NCI-H2196 treated with DMSO at 0.1 percent for 48 hours (cell line): ENCODE data around the gene TCEAL4.
"Not testable (repeated sequence)": the region's sequence is repeated elsewhere in the genome, so short reads cannot be mapped to it uniquely, and the experiment has no call there.

ENCODE experiments used
- DNase-seq: peaks from one replicate; lab custom pipeline; 2025; ENCODE audit not compliant: unreplicated experiment; lab: John Stamatoyannopoulos, UW

Gene TCEAL4

DNA sequence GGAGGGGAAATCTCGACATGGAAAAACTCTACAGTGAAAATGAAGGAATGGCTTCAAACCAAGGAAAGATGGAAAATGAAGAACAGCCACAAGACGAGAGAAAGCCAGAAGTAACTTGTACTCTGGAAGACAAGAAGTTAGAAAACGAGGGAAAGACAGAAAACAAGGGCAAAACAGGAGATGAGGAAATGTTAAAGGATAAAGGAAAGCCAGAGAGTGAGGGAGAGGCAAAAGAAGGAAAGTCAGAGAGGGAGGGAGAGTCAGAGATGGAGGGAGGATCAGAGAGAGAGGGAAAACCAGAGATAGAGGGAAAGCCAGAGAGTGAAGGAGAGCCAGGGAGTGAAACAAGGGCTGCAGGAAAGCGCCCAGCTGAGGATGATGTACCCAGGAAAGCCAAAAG lies 1.3 kb downstream of the TCEAL4 start:
- no peak for DNase-seq

DNA sequence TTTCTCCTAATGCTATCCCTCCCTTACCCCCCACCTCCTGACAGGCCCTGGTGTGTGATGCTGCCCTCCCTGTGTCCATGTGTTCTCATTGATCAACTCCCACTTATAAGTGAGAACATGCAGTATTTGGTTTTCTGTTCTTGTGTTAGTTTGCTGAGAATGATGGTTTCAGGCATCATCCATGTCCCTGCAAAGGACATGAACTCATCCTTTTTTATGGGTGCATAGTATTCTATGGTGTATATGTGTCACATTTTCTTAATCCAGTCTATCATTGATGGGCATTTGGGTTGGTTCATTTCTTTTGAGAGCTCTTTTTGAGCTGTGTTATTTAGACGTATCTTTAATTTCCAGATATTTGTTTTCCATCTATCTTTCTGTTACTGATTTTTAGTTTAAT lies 7.0 kb downstream of the TCEAL4 start:
- DNase-seq: not testable (repeated sequence)

DNA sequence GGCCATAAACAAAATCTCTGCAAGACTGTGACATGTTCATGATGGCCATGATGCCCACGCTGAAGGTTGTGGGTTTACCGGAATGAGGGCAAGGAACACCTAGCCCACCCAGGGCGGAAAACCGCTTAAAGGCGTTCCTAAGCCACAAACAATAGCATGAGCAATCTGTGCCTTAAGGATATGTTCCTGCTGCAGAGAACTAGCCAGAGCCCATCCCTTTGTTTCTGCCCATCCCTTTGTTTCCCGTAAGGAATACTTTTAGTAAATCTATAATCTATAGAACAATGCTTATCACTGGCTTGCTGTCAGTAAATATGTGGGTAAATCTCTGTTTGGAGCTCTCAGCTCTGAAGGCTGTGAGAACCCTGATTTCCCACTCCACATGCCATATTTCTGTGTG lies 9.9 kb downstream of the TCEAL4 start:
- not testable (repeated sequence) for DNase-seq

DNA sequence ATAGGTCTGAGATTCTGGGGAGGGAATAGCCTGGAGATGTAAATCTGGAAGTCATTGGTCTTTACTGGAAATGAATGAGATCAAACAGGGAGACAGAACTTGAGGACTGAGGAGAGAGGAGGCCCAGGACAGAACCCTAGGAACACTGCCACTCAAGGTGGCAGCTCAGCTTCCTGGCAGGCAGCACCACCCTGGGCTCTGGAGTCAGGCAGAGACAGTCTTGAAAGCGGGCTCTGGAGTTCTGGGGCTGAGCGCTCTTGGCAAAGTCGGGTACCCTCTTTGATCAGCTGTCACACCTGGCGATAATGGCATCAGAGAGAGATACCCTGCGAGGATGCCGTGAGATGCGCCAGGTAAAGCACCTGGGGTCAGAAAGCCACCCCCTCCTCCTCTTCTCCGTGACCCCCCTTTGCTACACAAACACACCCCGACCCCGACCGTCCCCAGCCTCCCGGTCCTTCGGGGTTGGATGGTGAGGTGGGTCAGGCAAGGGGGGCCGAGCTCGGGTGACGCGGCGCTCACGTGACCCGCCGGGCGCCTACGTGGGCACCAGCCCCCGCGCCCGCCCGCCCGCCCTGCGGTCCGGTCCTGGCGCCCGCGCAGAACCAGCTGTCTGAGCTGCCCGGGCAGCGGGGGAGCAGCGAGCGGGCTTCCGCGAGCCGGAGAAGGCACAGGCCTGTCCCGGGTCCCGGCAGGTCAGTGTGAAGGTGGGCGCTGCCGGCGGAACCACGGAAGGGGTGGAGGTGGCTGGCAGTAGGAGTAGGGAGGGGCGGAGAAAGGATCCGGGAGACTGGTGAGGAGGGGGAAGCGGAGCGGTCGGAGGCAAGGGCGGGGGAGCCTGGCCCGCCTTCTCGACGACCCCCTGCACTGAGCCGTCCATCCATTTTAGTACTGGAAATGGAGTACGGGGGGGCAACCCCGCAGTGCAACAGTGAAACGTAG lies 22.3 kb downstream of the TCEAL4 start, which contains the start of gene TCEAL3:
TSS of gene TCEAL3 (plus strand) at position 600 of the 942 bp plus-strand sequence. CDS start 1,102 bp downstream, outside the sequence.
- DNase-seq: no peak

DNA sequence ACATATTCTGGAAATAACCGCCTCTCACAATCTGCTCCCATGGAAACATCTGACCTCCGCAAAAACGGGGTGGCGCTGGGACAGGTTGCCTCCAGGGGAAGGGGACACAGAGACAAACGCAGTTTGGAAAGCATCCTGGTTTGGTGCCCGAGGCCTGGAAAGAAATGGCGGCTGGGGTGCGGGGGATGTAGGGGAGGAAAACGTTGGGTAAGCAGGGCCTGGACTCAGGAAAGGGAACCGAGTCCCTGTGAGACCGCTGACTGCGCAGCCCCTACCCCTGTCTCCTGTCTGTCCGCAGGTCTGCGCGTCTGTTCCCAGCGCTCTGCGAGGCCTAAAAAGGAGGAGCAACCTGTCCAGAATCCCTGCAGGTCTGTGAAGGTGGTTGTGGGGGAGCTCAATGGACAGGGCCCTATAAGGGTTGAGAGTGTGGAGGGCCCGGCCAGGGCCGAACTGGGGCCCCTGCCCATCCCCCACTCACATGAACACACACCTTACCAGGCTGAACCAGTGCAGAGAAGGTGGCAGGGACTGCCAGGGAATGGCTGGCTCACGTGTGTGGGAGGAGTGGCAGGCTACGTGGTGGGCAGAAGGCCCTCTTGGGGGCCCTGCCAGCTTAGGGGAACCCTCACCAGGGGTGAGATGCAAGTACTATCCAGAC lies 23.1 kb downstream of the TCEAL4 start:
- DNase-seq: no peak

DNA sequence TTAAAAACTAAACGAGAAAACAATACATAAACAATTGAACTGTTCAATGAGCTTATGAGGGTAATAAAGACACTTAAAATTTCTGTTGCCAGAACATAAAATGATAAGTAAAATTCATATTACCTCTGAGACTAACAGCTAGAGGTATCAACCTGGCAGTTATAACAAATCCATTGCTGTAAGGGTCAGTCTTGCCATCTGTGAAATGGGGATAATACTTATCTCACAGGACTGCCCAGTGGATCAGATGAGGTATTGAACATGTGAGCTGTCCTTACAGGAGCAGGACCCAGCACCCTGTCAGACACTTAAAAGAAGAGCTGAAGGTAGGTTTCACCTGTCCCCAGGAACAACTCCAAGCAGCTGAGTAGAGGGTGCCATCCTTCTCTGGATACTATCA lies 25.0 kb downstream of the TCEAL4 start:
- no peak for DNase-seq

DNA sequence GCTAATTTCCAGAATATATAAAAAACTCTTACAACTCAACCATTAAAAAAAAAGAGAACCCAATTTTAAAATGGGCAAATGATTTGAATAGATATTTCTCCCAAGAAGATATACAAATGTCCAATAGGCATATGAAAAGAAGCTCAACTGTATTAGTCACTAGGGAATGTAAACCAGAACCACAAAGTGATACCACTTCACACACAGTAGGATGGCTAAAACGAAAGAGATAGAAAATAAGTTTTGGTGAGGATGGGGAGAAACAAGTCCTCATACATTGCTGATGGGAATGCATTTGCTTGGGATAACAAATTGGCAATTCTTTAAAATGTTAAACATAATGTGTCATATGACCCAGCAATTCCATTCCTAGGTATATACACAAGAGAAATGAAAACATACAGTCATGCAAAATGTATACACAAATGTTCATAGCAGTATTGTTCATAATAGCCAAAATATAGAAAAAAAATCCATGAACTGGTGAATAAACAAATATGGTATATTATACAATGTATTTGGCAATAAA lies 28.1 kb downstream of the TCEAL4 start:
- no peak for DNase-seq

DNA sequence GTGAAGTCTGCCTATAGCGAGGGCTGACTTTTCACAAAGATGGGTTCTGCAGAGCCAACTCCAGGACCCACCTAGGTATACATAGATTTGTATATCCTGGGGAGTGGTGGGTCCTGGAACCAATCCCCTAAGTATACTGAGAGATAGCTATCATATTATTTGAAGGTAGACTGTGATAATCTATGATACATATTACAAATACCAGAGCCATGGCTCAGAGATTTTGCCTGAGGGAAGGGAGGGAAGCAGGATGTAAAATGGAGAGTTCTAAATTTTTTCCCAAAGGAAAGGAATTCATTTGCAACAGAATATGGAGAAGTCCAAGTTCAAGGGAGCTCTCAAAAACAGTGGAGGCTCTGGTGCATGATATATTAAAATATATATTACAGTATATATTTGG lies 29.7 kb downstream of the TCEAL4 start:
- DNase-seq: no peak

DNA sequence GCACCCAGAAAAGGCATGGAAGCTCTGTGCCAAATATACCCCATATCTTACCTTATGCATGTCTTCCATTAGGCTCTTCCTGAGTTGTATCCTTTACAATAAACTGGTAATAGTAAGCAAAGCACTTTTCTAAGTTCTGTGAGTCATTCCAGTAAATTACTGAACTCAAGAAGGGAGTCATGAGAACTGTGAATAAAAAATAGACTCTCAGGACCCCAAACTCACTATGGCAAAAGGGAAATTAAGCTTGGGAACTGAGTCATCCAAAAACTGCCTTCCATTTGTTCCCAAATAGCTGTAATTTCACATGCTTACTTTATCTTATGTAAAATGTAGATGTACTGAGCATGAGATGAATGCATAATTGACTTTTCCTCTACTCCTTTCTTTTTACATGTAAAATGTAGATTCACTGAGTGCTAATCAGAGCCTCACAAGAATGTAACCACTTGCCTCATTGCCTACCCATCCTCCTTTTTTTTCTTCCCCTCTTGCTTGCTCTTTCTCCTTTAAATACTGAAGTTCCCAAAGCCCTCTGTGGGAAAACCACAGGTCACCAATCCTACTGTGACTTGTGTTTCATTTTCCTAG lies 30.6 kb downstream of the TCEAL4 start:
- no peak for DNase-seq

DNA sequence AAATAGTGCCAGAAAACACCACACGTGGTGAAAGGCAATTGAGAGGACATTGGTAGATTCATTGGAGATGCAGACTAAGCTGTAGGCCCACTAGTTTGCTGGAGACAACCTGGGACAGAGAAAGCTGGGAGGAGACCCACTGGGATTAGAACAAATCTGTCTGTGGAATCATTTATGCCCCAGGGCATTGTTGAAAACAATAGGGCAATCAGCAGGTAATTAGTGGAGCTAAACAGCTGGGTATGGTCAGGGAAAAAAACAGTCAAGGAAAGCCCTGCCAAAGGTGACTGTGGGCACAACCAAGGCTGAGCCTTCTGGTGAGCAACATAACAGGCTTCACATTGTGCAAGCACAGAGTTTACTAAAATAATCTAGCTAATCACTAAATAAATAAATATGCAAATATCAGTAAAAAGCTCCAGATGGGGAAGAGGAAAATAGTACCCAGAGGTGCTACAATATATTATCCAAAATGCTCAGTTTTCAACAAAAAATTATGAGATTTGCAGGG lies 31.4 kb downstream of the TCEAL4 start:
- DNase-seq: no peak

DNA sequence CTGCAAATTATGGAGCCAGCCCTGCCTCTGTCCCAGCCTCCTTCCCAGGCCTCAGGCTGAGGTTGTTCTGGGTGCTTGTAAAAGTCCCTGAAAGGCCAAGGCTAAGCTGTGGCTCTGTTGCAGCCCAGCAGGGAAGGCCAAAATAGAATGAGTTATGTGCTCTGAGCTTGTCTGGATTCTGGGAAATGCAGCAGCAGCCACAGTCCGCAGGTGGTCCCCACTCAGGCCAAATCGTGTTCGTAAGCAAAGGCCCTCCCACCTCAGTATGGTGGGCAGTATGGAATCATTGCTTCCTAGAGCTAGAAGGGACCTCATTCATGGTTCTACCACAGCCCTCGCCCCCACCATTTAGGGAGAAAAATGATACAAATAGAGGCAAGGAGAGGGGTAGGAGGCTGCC lies 38.8 kb downstream of the TCEAL4 start:
- no peak for DNase-seq

DNA sequence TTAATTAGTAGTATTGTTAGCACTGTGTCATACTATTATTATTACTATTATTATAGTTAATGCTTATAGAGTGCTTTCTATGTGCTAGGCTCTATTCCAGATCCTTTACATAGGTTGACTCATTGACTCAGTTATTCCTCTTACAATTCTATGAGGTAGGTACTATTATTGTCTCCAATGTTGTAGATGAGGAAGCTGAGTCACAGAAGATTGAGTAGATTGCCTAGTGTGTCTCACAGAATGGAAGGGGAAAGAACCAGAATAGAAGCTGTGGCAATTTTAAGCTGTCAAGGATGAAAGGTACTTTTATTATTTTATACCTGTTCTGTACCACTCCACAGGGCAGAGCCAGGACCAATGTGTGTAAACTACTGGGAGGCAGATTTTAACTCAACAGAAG lies 41.5 kb downstream of the TCEAL4 start:
- no peak for DNase-seq

DNA sequence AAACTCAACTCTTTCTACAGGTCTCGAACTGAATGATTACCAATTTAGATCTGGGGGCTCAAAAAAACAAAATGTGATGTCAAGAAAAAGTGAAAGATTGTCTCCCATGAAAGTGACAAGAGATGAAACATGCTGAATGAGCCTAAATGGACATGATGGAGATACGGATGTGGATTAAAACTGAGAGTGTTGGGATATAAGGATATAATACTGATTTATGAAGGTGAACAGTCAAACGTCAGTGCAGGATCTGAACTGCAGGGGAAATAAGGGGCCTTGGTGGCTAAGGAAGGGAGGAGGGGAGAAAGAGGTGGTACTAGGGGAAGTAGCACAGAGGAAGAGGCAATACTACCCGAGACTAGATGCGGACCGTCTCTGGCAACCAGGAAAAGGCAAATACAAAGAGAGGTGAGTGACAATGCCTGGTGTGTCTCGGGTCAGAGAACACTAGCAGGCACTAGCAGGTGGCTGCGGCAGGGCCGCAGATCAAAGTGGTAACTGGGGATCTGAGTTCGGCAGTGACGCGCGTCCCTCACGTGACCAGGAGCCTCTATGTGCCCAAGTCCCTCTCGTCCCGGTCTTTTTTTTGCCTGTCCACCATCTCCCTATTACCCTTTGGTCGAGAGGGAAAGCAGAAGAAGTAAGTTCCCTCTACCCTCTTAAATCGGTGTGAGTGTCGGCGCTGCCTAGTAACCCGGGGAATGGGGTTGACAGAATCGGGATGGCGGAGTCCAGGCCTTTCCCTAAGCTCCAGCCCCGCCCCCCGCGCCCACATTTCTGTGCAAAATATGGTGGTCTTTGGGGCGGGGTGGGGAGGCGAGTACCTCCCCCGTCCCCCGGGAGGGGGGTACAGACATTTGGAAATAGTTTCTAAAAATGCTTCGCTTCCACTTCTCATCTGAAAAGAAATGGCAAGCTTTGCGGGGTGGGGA lies 43.3 kb downstream of the TCEAL4 start, which contains the start of gene TCEAL1:
TSS of gene TCEAL1 (plus strand) at position 590 of the 932 bp plus-strand sequence. CDS start 942 bp downstream, outside the sequence.
- DNase-seq: peak; percentile 9

DNA sequence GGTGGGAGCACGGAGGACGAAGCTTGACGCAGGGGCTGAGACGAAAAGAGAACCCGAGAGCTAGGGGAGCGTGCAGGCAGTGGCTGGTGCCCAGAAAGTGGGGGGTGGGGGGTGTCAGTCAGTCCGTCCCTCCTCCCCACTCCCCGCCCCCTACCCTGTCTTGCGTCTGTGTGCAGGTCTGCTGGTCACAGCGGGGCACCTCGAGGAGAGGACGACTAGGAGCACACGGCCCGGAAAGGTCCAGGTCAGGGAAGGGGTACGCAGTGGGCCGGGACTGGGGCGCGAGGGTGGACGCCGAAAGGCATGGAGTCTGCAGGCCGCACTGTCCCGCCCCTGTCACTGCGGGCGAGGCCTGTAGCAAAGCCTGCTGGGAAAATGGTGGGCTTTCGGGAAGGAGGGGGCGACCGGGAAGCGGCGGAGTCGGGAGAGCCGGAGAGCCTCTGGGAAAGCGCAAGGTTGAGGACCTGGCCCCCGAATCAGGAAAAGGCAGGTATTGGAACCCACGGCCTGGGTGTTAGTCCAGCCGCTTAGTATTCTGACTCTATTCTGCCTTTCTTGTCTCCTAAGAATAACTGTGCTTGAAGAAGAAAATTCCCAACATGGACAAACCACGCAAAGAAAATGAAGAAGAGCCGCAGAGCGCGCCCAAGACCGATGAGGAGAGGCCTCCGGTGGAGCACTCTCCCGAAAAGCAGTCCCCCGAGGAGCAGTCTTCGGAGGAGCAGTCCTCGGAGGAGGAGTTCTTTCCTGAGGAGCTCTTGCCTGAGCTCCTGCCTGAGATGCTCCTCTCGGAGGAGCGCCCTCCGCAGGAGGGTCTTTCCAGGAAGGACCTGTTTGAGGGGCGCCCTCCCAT lies 44.2 kb downstream of the TCEAL4 start:
- peak; percentile 25 for DNase-seq

DNA sequence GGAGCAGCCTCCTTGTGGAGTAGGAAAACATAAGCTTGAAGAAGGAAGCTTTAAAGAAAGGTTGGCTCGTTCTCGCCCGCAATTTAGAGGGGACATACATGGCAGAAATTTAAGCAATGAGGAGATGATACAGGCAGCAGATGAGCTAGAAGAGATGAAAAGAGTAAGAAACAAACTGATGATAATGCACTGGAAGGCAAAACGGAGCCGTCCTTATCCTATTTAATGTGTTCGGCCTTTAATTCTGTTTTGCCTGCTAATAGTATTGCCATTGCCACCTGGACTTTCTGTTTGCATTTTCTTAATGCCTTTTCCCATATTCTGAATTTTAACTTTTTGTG lies 44.8 kb downstream of the TCEAL4 start:
- DNase-seq: no peak

DNA sequence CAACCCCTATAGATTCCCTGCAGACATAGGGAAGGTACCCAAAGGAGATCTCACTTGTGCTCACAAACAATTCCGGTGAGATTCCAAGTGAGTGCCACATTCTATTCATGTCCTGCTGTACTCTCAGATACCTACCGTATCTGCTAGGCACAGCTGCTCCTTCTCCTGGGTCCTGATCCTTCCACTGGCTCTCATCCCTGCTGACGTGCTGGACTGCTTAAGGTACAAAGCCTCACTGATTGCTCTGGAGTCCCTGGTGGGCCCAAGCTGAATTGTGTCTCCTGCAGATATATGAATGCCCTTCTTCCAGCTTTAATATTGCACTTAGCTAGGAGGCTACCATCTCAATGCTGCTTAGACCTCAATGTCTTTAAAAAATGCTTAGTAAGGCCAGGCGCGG lies 45.8 kb downstream of the TCEAL4 start:
- DNase-seq: no peak

DNA sequence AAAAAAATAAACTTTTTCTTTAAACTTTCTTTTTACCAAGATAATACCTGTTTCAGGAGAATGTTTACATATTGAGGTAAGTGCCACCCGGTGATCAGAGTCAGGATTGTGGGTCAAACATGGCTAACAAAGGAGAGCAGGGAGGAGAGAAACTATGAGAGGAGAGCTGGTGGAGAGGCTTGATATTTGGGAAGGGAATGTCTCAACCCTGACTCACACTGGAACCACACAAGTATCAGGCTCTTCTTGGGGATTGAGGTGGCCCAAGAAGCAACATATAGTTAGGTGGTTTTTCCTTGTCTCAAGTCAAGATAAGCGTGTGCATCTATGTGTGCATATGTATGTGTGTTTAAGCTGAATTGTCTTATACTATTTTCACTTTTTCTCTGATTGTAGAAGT lies 50.1 kb downstream of the TCEAL4 start:
- DNase-seq: no peak
